ENCODE data around the gene MCOLN2. TPM values are rescaled to one million over a fixed set of nuclear protein-coding genes. Genes with fewer than 3 reads are reported as not detected.

The MCOLN2 gene
- total and polyA plus RNA-seq, 4 donors: 0.16 to 0.28 (median 0.25) TPM; not detected in 1

DNA sequence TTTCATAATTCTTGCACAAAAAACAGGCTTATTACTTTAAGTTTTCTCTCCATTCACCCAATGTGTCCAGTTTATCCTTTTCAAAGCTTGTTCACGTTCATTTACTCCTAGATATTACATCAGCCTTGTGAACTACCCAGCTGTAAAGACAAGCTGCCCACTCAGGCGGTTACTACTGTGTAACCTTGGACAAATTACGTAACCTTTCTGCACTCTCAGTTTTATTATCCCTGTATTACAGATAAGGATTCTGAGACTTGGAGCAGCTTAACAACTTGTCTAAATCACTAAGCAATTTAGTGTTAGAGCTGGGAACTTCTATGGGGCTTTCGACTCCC is 83.4 kb downstream of the MCOLN2 start:
- no peaks in the 10 kb centered on the region for H3K4me1 ChIP-seq (ENCODE audit: control insufficient read depth in 4 of 4, insufficient read depth in 4 of 4, low read length in 3 of 4)
- 38% methylated on average over 4 of the region's 4 CpGs for WGBS
- TF ChIP-seq FOXA2 (IDR thresholded peaks at IDR 0.05) (no peak), SP1 (IDR thresholded peaks at IDR 0.05) (no peak), RAD21 (IDR thresholded peaks at IDR 0.05) (no peak), YY1 (IDR thresholded peaks at IDR 0.05) (no peak), RXRA (IDR thresholded peaks at IDR 0.05) (no peak), GABPA (IDR thresholded peaks at IDR 0.05 in 1 of 2, conservative IDR thresholded peaks at IDR 0.05 in 1 of 2) (no peak), REST (IDR thresholded peaks at IDR 0.05) (no peak), HNF4G (IDR thresholded peaks at IDR 0.05) (no peak)
- TF ChIP-seq, protein P1, sequence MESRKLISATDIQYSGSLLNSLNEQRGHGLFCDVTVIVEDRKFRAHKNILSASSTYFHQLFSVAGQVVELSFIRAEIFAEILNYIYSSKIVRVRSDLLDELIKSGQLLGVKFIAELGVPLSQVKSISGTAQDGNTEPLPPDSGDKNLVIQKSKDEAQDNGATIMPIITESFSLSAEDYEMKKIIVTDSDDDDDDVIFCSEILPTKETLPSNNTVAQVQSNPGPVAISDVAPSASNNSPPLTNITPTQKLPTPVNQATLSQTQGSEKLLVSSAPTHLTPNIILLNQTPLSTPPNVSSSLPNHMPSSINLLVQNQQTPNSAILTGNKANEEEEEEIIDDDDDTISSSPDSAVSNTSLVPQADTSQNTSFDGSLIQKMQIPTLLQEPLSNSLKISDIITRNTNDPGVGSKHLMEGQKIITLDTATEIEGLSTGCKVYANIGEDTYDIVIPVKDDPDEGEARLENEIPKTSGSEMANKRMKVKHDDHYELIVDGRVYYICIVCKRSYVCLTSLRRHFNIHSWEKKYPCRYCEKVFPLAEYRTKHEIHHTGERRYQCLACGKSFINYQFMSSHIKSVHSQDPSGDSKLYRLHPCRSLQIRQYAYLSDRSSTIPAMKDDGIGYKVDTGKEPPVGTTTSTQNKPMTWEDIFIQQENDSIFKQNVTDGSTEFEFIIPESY (IDR thresholded peaks at IDR 0.05): no peak
- no peak overlapping the region for H3K9ac ChIP-seq (ENCODE audit: low read depth in 1 of 2, low read length in 2 of 2)
- no peaks in the 10 kb centered on the region for H3K36me3 ChIP-seq (ENCODE audit: control insufficient read depth in 4 of 4, insufficient read depth in 3 of 4, low read depth in 1 of 4, low read length in 3 of 4)
- DNase-seq (ENCODE audit: low spot score): no peak
- H3K27ac ChIP-seq (ENCODE audit: low read depth in 1 of 2, low read length in 2 of 2): no peak overlapping the region
- no peaks in the 10 kb centered on the region for H3K27me3 ChIP-seq (ENCODE audit: control insufficient read depth in 4 of 4, insufficient read depth in 4 of 4, low read length in 3 of 4)
- H3K4me3 ChIP-seq (ENCODE audit: low read depth in 1 of 3, low read length in 3 of 3): no peak overlapping the region
- no peaks in the 10 kb centered on the region for H3K9me3 ChIP-seq (ENCODE audit: control insufficient read depth in 4 of 4, low read length in 3 of 4)

DNA sequence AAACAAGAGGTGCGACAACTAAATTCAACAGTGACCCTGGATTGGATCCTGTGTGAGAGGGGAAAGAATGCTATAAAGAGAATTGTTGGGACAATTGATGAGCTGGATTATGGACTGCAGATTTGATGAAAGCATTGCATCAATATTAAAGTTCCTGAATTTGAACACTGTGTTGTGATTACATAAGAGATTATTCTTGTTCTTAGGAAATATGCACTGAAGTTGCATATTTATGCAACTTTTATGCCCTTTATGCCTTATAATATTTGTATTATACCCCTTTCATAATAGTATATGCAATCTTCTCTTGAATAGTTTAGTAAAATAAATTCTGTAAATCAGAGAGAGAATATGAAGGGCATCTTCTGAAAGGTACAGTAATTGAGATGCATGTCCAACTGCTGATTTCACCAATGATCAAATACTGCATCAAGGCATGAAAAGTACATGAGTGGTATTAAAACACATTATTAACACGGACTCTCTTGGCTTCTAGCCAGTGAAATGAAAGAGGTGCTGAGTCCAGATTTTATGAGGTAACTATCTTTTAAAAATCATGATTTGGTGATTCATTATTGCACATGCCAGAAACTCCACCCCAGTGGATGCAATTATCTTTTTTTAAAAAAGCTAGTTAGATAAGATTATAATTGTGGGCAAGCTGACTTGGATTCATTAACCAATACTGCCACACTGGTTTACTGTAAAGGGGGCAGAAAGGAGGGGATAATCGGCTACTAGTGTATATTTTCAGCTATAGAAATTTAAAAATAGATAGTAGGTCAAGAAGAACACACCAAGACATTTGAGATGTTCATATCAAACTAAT is 84.0 kb downstream of the MCOLN2 start:
- no peak overlapping the region for H3K9ac ChIP-seq (ENCODE audit: low read depth in 1 of 2, low read length in 2 of 2)
- TF ChIP-seq REST (IDR thresholded peaks at IDR 0.05): no peak
- TF ChIP-seq FOXA1 (IDR thresholded peaks at IDR 0.05): no peak
- no peak for TF ChIP-seq SP1 (IDR thresholded peaks at IDR 0.05)
- no peak for TF ChIP-seq HNF4A (conservative IDR thresholded peaks at IDR 0.05)
- TF ChIP-seq, protein P2, sequence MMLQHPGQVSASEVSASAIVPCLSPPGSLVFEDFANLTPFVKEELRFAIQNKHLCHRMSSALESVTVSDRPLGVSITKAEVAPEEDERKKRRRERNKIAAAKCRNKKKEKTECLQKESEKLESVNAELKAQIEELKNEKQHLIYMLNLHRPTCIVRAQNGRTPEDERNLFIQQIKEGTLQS (IDR thresholded peaks at IDR 0.05): no peak
- TF ChIP-seq GABPA (IDR thresholded peaks at IDR 0.05 in 1 of 2, conservative IDR thresholded peaks at IDR 0.05 in 1 of 2): no peak
- TF ChIP-seq RAD21 (IDR thresholded peaks at IDR 0.05): no peak
- no peak for TF ChIP-seq YY1 (IDR thresholded peaks at IDR 0.05)
- TF ChIP-seq, protein P3, sequence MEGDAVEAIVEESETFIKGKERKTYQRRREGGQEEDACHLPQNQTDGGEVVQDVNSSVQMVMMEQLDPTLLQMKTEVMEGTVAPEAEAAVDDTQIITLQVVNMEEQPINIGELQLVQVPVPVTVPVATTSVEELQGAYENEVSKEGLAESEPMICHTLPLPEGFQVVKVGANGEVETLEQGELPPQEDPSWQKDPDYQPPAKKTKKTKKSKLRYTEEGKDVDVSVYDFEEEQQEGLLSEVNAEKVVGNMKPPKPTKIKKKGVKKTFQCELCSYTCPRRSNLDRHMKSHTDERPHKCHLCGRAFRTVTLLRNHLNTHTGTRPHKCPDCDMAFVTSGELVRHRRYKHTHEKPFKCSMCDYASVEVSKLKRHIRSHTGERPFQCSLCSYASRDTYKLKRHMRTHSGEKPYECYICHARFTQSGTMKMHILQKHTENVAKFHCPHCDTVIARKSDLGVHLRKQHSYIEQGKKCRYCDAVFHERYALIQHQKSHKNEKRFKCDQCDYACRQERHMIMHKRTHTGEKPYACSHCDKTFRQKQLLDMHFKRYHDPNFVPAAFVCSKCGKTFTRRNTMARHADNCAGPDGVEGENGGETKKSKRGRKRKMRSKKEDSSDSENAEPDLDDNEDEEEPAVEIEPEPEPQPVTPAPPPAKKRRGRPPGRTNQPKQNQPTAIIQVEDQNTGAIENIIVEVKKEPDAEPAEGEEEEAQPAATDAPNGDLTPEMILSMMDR (IDR thresholded peaks at IDR 0.05; ENCODE audit: low read depth, low read length, missing input control): no peak
- TF ChIP-seq EGR1 (IDR thresholded peaks at IDR 0.05; ENCODE audit: low read depth in 2 of 2): no peak
- TF ChIP-seq TAF1 (conservative IDR thresholded peaks at IDR 0.05): no peak
- no peak for TF ChIP-seq HNF4G (IDR thresholded peaks at IDR 0.05)
- TF ChIP-seq, protein P1 (IDR thresholded peaks at IDR 0.05): no peak
- no peak overlapping the region for H3K27ac ChIP-seq (ENCODE audit: low read depth in 1 of 2, low read length in 2 of 2)
- H3K4me3 ChIP-seq (ENCODE audit: low read depth in 1 of 3, low read length in 3 of 3): no peak overlapping the region
- H3K27me3 ChIP-seq (ENCODE audit: control insufficient read depth in 4 of 4, insufficient read depth in 4 of 4, low read length in 3 of 4): no peaks in the 10 kb centered on the region
- 82% methylated on average over 3 of the region's 3 CpGs for WGBS
- no peaks in the 10 kb centered on the region for H3K9me3 ChIP-seq (ENCODE audit: control insufficient read depth in 4 of 4, low read length in 3 of 4)
- no peaks in the 10 kb centered on the region for H3K4me1 ChIP-seq (ENCODE audit: control insufficient read depth in 4 of 4, insufficient read depth in 4 of 4, low read length in 3 of 4)
- H3K36me3 ChIP-seq (ENCODE audit: control insufficient read depth in 4 of 4, insufficient read depth in 3 of 4, low read depth in 1 of 4, low read length in 3 of 4): no peaks in the 10 kb centered on the region
- no peak for DNase-seq (ENCODE audit: low spot score)
